Esophagus muscularis mucosa (tissue), 4 donors: Measurements from ENCODE around the gene ADH6. TPM values are rescaled to one million over a fixed set of nuclear protein-coding genes. Genes with fewer than 3 reads are reported as not detected.

Source experiments
- DNase-seq: peaks from one replicate; pipeline ENCODE4 v3.0.0-alpha.2; 2017; ENCODE audit errors: extremely low spot score
- H3K27ac ChIP-seq, 4 donors: fragments of 200-600 bp; sonication (generic); replicated peaks in 1 of 4; 1 replicate in 3 of 4; 2 replicates in 1 of 4; pipeline ENCODE4 v1.5.1; 2016 to 2019; ENCODE audit warnings: mild to moderate bottlenecking in 1 of 4
- H3K27me3 ChIP-seq, 4 donors: fragments of 200-600 bp; sonication (generic); one replicate each; pipeline versions ENCODE4 v1.5.1 to v1.6.0; 2016 to 2019
- H3K36me3 ChIP-seq, 4 donors: fragments of 200-600 bp; sonication (generic); one replicate each; pipeline ENCODE4 v1.5.1; 2016 to 2019
- H3K4me1 ChIP-seq, 4 donors: fragments of 200-600 bp; sonication (generic); one replicate each; pipeline ENCODE4 v1.5.1; 2016 to 2019
- H3K4me3 ChIP-seq, 4 donors: fragments of 200-600 bp; sonication (generic); 1 replicate in 2 of 4; 2 replicates in 2 of 4; pipeline ENCODE4 v1.5.1; 2016 to 2019; ENCODE audit warnings: mild to moderate bottlenecking in 4 of 4, moderate library complexity in 1 of 4
- H3K9me3 ChIP-seq, 4 donors: fragments of 200-600 bp; sonication (generic); 1 replicate in 3 of 4; 2 replicates in 1 of 4; pipeline ENCODE4 v1.5.1; 2016 to 2019
- WGBS: methylation state at CpG from one replicate; pipeline ENCODE4 v1.1.5; 2018; 5-methylcytosine and 5-hydroxymethylcytosine counted together
- intact Hi-C: fragments of 100-400 bp; cut with DNase I; formaldehyde crosslinking; loops from one replicate; pipeline ENCODE4 v1.15.1; 2023
- total RNA-seq, 4 donors: library from RNA; depleted of rRNA; stranded (reverse); fragments of >200 nt; gene quantifications; one replicate each; pipeline versions ENCODE4 v1.1.0 to v1.2.1, GENCODE V29; 2016
- TF ChIP-seq, protein P1 (sequence below), 3 experiments: fragments of 200-600 bp in 2 of 3; fragments of 450-650 bp in 1 of 3; sonication (generic) in 2 of 3; IDR thresholded peaks; one replicate each; pipeline ENCODE4 v1.5.1; 2017 to 2019; ENCODE audit warnings: antibody characterized with exemption in 3 of 3, mild to moderate bottlenecking in 2 of 3, moderate library complexity in 1 of 3

ADH6 gene
- total RNA-seq, 4 donors from 2014 or later: not detected

DNA sequence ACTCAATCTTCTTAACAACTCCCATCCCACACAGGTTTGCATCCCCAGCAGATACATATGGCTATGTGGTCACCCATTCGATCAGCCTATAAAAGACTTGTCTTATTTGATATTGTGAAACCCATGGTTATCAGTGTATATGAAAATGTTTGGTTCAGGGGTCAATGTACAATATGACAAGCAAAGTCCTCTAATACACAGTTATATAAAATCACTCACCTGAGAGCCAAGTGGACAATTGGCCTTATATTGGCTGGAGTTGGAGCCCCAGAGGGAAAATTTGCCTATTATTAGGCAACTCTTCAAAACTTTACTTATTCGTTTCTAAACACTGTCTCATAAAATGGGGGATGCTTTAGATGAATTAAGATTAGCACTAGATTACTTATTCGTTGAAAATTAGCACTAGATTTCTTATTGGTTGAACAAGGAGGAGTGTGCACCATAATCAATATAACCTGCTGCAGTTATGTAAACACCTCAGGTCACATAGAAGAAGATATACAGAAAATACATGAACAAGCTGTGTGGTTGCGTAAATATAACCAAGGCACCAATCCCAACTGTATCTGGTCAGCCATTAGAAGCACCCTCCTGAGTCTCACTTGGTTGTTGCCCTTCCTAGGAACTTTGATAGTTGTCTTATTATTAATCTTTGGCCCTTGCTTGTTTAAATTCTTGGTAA, 64.2 kb downstream of the ADH6 start:
- Histone ChIP-seq H3K27ac (no peak overlapping the region), H3K9me3 (no peaks in the 10 kb centered on the region), H3K36me3 (no peaks in the 10 kb centered on the region), H3K27me3 (no peaks in the 10 kb centered on the region), H3K4me1 (no peaks in the 10 kb centered on the region), H3K4me3 (no peak overlapping the region)
- 91% methylated on average over 4 of the region's 4 CpGs for WGBS
- DNase-seq: no peak
- TF ChIP-seq, protein P1, sequence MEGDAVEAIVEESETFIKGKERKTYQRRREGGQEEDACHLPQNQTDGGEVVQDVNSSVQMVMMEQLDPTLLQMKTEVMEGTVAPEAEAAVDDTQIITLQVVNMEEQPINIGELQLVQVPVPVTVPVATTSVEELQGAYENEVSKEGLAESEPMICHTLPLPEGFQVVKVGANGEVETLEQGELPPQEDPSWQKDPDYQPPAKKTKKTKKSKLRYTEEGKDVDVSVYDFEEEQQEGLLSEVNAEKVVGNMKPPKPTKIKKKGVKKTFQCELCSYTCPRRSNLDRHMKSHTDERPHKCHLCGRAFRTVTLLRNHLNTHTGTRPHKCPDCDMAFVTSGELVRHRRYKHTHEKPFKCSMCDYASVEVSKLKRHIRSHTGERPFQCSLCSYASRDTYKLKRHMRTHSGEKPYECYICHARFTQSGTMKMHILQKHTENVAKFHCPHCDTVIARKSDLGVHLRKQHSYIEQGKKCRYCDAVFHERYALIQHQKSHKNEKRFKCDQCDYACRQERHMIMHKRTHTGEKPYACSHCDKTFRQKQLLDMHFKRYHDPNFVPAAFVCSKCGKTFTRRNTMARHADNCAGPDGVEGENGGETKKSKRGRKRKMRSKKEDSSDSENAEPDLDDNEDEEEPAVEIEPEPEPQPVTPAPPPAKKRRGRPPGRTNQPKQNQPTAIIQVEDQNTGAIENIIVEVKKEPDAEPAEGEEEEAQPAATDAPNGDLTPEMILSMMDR (IDR thresholded peaks at IDR 0.05): no peak
- intact Hi-C loops: no loop called here

Other genes starting within 250 kb of the ADH6 start
- 10 to 100 TPM; 38.4 to 58.1 (median 50.7) TPM for gene METAP1, start 223.5 kb downstream of the ADH6 start, total RNA-seq
- 100 to 1,000 TPM; 254 to 466 (median 421) TPM for gene ADH5, start 130.5 kb downstream of the ADH6 start, total RNA-seq
- gene ADH4, start 74.9 kb downstream of the ADH6 start, total RNA-seq: 1 to 10 TPM in 1 of 4 donors, under 1 TPM in 3; 0.57 to 8.0 (median 0.75) TPM
- under 1 TPM in 2 of 4 donors, not detected in 2; 0.58 to 0.99 TPM for gene ADH1A, start 71.7 kb upstream of the ADH6 start, total RNA-seq
- gene ADH1B, start 102.2 kb upstream of the ADH6 start, total RNA-seq: 100 to 1,000 TPM; 301 to 669 (median 438) TPM
- gene ADH1C, start 133.5 kb upstream of the ADH6 start, total RNA-seq: 1 to 10 TPM; 4.0 to 6.1 (median 4.9) TPM
- gene ADH7, start 216.1 kb upstream of the ADH6 start, total RNA-seq: not detected